CD4-positive, alpha-beta memory T cell (primary cell): ENCODE results near the gene ST3GAL6. TPM values are rescaled to one million over a fixed set of nuclear protein-coding genes. Genes with fewer than 3 reads are reported as not detected.

Source experiments
- CTCF ChIA-PET: fragments of 350-600 bp; sonication (Branson Sonifier 250); formaldehyde crosslinking; loops from one replicate; lab custom pipeline; 2021; ENCODE audit warnings: inconsistent platforms; ENCODE audit not compliant: partially characterized antibody; lab: Charles Lee
- POLR2A ChIA-PET: fragments of 350-600 bp; sonication (Branson Sonifier 250); formaldehyde crosslinking; loops from one replicate; lab custom pipeline; 2021; ENCODE audit not compliant: partially characterized antibody; lab: Charles Lee
- DNase-seq, 5 donors: peaks; one replicate each; pipeline versions ENCODE4 v3.0.0 to v3.0.0-alpha.2; 2020 to 2022; ENCODE audit warnings: mixed read lengths in 1 of 5
- H3K27ac ChIP-seq: one replicate; pipeline ENCODE4 v1.7.0; 2013; ENCODE audit warnings: low read depth, low read length
- H3K27me3 ChIP-seq: 2 replicates; pipeline ENCODE4 v1.7.0; 2013; ENCODE audit warnings: mild to moderate bottlenecking, low read length, moderate library complexity; ENCODE audit not compliant: insufficient read depth
- H3K36me3 ChIP-seq: 2 replicates; pipeline ENCODE4 v1.7.0; 2013; ENCODE audit warnings: mild to moderate bottlenecking, low read length, moderate library complexity; ENCODE audit not compliant: insufficient read depth
- H3K4me1 ChIP-seq: 2 replicates; pipeline ENCODE4 v1.7.0; 2013; ENCODE audit warnings: mild to moderate bottlenecking, low read length, moderate library complexity; ENCODE audit not compliant: insufficient read depth
- H3K4me3 ChIP-seq, 2 donors: one replicate each; pipeline ENCODE4 v1.7.0; 2013; ENCODE audit warnings: low read length in 2 of 2, mild to moderate bottlenecking in 1 of 2
- H3K9me3 ChIP-seq, 2 donors: one replicate each; pipeline ENCODE4 v1.7.0; 2013; ENCODE audit warnings: low read length in 2 of 2, control low read depth in 1 of 2; ENCODE audit not compliant: control insufficient read depth in 1 of 2
- H3K27ac Mint-ChIP-seq, 7 donors: one replicate each; pipeline ENCODE4 v1.8.0; 2020 to 2021; ENCODE audit warnings: mixed read lengths in 7 of 7, mild to moderate bottlenecking in 6 of 7, inconsistent platforms in 3 of 7, moderate library complexity in 3 of 7
- H3K27me3 Mint-ChIP-seq, 2 donors: one replicate each; pipeline ENCODE4 v1.8.0; 2020 to 2021; ENCODE audit warnings: mixed read lengths in 2 of 2
- H3K36me3 Mint-ChIP-seq, 2 donors: one replicate each; pipeline ENCODE4 v1.8.0; 2020 to 2021; ENCODE audit warnings: mixed read lengths in 2 of 2, inconsistent platforms in 1 of 2, mild to moderate bottlenecking in 1 of 2
- H3K4me1 Mint-ChIP-seq, 4 donors: one replicate each; pipeline ENCODE4 v1.8.0; 2020 to 2021; ENCODE audit warnings: mixed read lengths in 4 of 4, mild to moderate bottlenecking in 1 of 4
- H3K4me3 Mint-ChIP-seq, 8 donors: one replicate each; pipeline ENCODE4 v1.8.0; 2020 to 2021; ENCODE audit warnings: mixed read lengths in 8 of 8, mild to moderate bottlenecking in 7 of 8, moderate library complexity in 6 of 8, inconsistent platforms in 3 of 8
- H3K9me3 Mint-ChIP-seq, 8 donors: one replicate each; pipeline ENCODE4 v1.8.0; 2020 to 2021; ENCODE audit warnings: mixed read lengths in 8 of 8, mild to moderate bottlenecking in 5 of 8, inconsistent platforms in 3 of 8, moderate library complexity in 1 of 8
- intact Hi-C: fragments of 100-400 bp; cut with micrococcal nuclease; formaldehyde crosslinking; loops from one replicate; pipeline ENCODE4 v1.15.1; 2023
- polyA plus RNA-seq, 2 donors: library from polyadenylated mRNA; unstranded; fragments of 300-500 nt; fragmentation: Illumina TruSeq; gene quantifications; one replicate each; pipeline ENCODE4 v1.2.3, GENCODE V29; 2021
- total RNA-seq, 2 experiments: library from RNA; stranded (reverse); gene quantifications; one replicate each; pipeline ENCODE4 v1.2.3, GENCODE V29; 2021

Gene ST3GAL6
- total and polyA plus RNA-seq, 4 experiments from 2014 or later = 0.15 to 1.3 (median 0.50) TPM; not detected in 1

DNA sequence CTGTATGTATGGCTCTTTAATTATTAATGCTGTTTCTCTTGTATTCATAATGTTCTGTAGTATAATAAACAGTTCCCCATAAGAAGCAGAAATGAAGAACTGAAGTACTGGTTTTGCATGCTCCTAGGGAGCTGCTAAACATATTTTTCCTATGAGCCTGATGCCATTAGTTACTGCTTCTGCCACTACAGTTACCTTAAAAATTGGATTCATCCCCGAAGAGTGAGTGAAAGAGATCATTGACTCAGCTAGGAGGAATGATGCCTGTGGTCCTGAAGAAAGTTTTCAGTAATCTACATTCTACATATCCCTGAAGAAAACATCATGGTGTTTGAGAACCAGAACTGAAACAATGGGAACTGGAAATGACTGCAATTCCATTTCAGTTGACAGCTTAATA lies 37.1 kb upstream of the ST3GAL6 start:
- intact Hi-C loops = no loop called here
- POLR2A ChIA-PET = no interaction called here
- Histone ChIP-seq H3K27ac (no peak overlapping the region), H3K4me1 (no peaks in the 10 kb centered on the region), H3K36me3 (no peaks in the 10 kb centered on the region), H3K9me3 (no peaks in the 10 kb centered on the region), H3K27me3 (peaks cover 3% of the 10 kb centered on the region), H3K4me3 (no peak overlapping the region)
- no peak for DNase-seq
- CTCF ChIA-PET = interaction anchor here (1.5 kb wide), 1 partner anchor 13 kb away, joined by 3 read pairs; no protein-coding TSS in a partner anchor
- H3K27ac Mint-ChIP-seq = peak overlapping the region in 1 of 7 donors; percentile 2
- H3K4me3 Mint-ChIP-seq = no peak overlapping the region
- peaks cover 0 to 3% (median 0%) of the 10 kb centered on the region in 8 donors for H3K9me3 Mint-ChIP-seq
- H3K36me3 Mint-ChIP-seq = no peaks in the 10 kb centered on the region
- no peaks in the 10 kb centered on the region for H3K4me1 Mint-ChIP-seq
- peaks cover 20 to 36% of the 10 kb centered on the region in 2 donors for H3K27me3 Mint-ChIP-seq

DNA sequence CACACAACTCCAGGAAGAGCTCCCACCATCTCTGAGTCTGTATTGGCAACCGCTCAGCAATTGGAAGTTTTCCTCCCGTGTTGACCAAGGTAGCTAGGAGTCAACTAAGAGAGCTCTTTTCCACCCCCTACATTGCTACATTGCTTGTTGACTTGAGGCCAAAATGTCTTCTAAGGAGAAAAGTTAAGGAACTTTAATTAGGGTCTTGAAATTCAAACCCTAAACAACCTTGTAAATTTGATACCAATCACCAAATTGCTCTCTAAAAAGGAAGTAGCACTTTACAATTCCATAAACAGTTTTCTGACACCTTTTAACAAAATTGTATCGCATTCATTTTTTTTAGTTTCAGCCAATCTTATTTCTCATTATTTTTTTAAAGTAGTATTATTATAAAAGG lies 35.5 kb upstream of the ST3GAL6 start:
- POLR2A ChIA-PET = no interaction called here

DNA sequence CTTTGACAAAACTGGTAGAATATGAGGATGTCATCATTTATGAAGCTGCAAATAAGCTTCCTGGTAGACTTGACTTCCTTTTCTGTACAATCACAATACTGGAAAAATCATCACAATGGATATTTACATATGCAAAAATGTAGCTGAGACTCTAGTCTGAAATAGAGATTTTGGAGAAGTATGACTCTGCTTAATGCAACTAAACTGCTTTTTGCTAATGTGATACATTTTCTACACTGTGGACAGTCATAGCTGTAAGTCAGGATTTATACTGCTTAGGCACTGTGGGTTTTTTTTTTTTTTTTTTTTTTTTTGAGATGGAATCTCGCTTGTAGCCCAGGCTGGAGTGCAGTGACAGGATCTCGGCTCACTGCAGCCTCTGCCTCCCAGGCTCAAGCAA lies 34.5 kb upstream of the ST3GAL6 start:
- peaks cover 0 to 2% (median 0%) of the 10 kb centered on the region in 8 donors for H3K9me3 Mint-ChIP-seq

More for the DNA sequence above, 35.5 kb upstream of the ST3GAL6 start:
- H3K4me3 Mint-ChIP-seq = no peak overlapping the region
- no peak overlapping the region for H3K27ac Mint-ChIP-seq
- peaks cover 0 to 3% (median 0%) of the 10 kb centered on the region in 8 donors for H3K9me3 Mint-ChIP-seq
- H3K36me3 Mint-ChIP-seq = no peaks in the 10 kb centered on the region
- H3K4me1 Mint-ChIP-seq = peaks cover 2 to 5% (median 4%) of the 10 kb centered on the region in 4 donors
- Histone ChIP-seq H3K4me3 (no peak overlapping the region), H3K27ac (no peak overlapping the region), H3K4me1 (peaks cover 7% of the 10 kb centered on the region), H3K9me3 (no peaks in the 10 kb centered on the region), H3K27me3 (peaks cover 8% of the 10 kb centered on the region), H3K36me3 (no peaks in the 10 kb centered on the region)
- H3K27me3 Mint-ChIP-seq = peaks cover 23 to 36% of the 10 kb centered on the region in 2 donors
- no peak for DNase-seq
- CTCF ChIA-PET = no interaction called here
- intact Hi-C loops = no loop called here

DNA sequence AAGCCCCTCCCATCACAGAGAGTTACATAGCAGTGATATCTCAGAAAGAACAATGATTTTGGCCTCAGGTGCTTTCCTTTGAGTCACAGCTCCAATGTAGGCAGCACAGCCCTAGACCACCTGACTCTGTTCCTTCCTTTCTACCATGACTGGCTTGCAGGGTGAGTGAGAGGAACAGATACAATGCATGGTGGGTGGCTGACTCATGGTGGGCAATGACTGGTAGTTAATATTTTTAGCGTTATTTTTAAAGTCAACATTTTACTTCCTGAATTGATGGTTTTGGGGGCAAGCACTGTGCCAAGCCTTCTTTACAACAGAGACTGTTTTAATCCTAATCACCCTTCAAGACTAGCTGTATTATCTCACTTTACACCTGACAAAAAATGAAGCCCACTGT lies 32.8 kb upstream of the ST3GAL6 start:
- ChIA-PET CTCF (no interaction called here), POLR2A (no interaction called here)
- intact Hi-C loops = no loop called here
- peaks cover 18% of the 10 kb centered on the region for H3K27me3 ChIP-seq
- no peaks in the 10 kb centered on the region for H3K36me3 ChIP-seq
- H3K4me3 Mint-ChIP-seq = peak overlapping the region in 1 of 8 donors; percentile 76
- no peaks in the 10 kb centered on the region for H3K36me3 Mint-ChIP-seq
- H3K4me1 ChIP-seq = peaks cover 25% of the 10 kb centered on the region
- no peak overlapping the region for H3K27ac ChIP-seq
- peaks cover 13 to 19% (median 16%) of the 10 kb centered on the region in 4 donors for H3K4me1 Mint-ChIP-seq
- no peaks in the 10 kb centered on the region for H3K9me3 ChIP-seq
- H3K27me3 Mint-ChIP-seq = peaks cover 30 to 48% of the 10 kb centered on the region in 2 donors
- DNase-seq = no peak
- H3K4me3 ChIP-seq = no peak overlapping the region
- H3K9me3 Mint-ChIP-seq = peaks cover 0 to 1% (median 0%) of the 10 kb centered on the region in 8 donors
- H3K27ac Mint-ChIP-seq = peak overlapping the region in 1 of 7 donors; percentile 9

More for the DNA sequence above, 34.5 kb upstream of the ST3GAL6 start:
- peaks cover 26 to 39% of the 10 kb centered on the region in 2 donors for H3K27me3 Mint-ChIP-seq
- ChIA-PET CTCF (no interaction called here), POLR2A (no interaction called here)
- no peak for DNase-seq
- H3K4me3 Mint-ChIP-seq = no peak overlapping the region
- intact Hi-C loops = no loop called here
- no peaks in the 10 kb centered on the region for H3K36me3 Mint-ChIP-seq
- Histone ChIP-seq H3K27me3 (peaks cover 10% of the 10 kb centered on the region), H3K36me3 (no peaks in the 10 kb centered on the region), H3K27ac (no peak overlapping the region), H3K4me1 (peaks cover 17% of the 10 kb centered on the region), H3K9me3 (no peaks in the 10 kb centered on the region), H3K4me3 (no peak overlapping the region)
- no peak overlapping the region for H3K27ac Mint-ChIP-seq
- peaks cover 6 to 12% (median 9%) of the 10 kb centered on the region in 4 donors for H3K4me1 Mint-ChIP-seq

DNA sequence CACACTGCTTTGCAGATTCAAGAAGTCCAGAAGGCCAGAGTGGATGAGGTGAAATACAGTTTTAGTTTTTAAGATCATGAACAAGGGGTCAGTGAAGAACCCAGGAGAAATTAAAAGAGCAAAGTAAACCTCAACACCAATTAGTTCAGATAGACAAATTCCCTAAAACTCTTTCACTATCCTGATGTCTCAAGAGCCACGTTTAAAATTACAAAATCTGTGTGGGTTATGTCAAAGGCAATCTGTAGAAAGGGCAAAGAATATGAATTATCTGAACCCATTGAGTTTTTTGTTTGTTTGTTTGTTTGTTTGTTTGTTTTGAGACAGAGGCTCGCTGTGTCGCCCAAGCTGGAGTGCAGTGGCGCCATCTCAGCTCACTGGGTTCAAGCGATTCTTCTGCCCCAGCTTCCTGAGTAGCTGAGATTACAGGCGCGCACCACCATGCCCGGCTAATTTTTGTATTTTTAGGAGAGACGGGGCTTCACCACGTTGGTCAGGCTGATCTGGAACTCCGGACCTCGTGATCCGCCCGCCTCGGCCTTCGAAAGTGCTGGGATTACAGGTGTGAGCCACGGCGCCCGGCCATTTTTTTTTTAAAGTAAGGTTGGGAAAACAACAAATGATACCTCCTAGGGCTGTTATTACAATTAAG lies 32.1 kb upstream of the ST3GAL6 start:
- Mint-ChIP-seq H3K9me3 (peaks cover 0 to 1% (median 0%) of the 10 kb centered on the region in 8 donors), H3K4me3 (peak overlapping the region in 4 of 8 donors; percentile 17 to 76 (median 64)), H3K27me3 (peaks cover 31 to 47% of the 10 kb centered on the region in 2 donors), H3K27ac (no peak overlapping the region), H3K36me3 (no peaks in the 10 kb centered on the region), H3K4me1 (peaks cover 13 to 19% (median 16%) of the 10 kb centered on the region in 4 donors)
- H3K36me3 ChIP-seq = no peaks in the 10 kb centered on the region
- CTCF ChIA-PET = interaction anchor here (1.3 kb wide), 1 partner anchor 9 kb away, joined by 3 read pairs; no protein-coding TSS in a partner anchor
- intact Hi-C loops = no loop called here
- H3K4me1 ChIP-seq = peaks cover 25% of the 10 kb centered on the region
- H3K4me3 ChIP-seq = no peak overlapping the region
- no peak for DNase-seq
- POLR2A ChIA-PET = no interaction called here
- no peak overlapping the region for H3K27ac ChIP-seq
- H3K9me3 ChIP-seq = no peaks in the 10 kb centered on the region
- peaks cover 20% of the 10 kb centered on the region for H3K27me3 ChIP-seq

DNA sequence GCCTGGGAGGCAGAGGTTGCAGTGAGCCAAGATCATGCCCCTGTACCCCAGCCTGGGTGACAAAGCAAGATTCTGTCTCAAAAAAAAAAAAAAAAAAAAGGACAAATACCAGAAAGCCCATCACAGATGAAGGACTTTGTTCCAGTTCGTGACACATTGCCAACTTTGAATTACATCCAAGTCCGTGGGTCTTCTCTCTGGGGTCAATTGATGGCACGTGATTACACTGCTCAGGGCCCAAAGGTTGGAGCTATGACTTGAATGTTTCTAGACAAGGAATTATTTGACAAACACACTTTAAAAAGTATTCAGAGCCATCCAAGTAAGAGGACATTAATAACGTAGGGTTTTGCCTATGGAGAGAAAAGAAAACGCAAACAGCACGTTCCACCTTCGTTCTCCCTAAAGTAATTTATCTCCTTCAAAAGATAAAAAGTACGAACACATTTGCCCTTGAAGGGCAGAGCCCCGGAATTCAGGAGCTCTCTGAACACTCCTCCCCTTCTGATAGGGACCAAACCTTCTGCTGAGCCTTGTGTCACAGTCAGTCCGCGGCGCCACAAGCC lies 31.3 kb upstream of the ST3GAL6 start:
- H3K4me1 ChIP-seq = peaks cover 25% of the 10 kb centered on the region
- Mint-ChIP-seq H3K4me3 (peak overlapping the region; percentile 55 to 81 (median 69)), H3K4me1 (peaks cover 13 to 19% (median 16%) of the 10 kb centered on the region in 4 donors), H3K27ac (no peak overlapping the region), H3K36me3 (no peaks in the 10 kb centered on the region), H3K9me3 (peaks cover 0 to 1% (median 0%) of the 10 kb centered on the region in 8 donors), H3K27me3 (peaks cover 35 to 44% of the 10 kb centered on the region in 2 donors)
- no peak for DNase-seq
- no peaks in the 10 kb centered on the region for H3K36me3 ChIP-seq
- H3K27ac ChIP-seq = no peak overlapping the region
- peaks cover 20% of the 10 kb centered on the region for H3K27me3 ChIP-seq
- CTCF ChIA-PET = interaction anchor here (1.3 kb wide), 1 partner anchor 9 kb away, joined by 3 read pairs; no protein-coding TSS in a partner anchor
- intact Hi-C loops = no loop called here
- POLR2A ChIA-PET = no interaction called here
- H3K9me3 ChIP-seq = no peaks in the 10 kb centered on the region
- no peak overlapping the region for H3K4me3 ChIP-seq

DNA sequence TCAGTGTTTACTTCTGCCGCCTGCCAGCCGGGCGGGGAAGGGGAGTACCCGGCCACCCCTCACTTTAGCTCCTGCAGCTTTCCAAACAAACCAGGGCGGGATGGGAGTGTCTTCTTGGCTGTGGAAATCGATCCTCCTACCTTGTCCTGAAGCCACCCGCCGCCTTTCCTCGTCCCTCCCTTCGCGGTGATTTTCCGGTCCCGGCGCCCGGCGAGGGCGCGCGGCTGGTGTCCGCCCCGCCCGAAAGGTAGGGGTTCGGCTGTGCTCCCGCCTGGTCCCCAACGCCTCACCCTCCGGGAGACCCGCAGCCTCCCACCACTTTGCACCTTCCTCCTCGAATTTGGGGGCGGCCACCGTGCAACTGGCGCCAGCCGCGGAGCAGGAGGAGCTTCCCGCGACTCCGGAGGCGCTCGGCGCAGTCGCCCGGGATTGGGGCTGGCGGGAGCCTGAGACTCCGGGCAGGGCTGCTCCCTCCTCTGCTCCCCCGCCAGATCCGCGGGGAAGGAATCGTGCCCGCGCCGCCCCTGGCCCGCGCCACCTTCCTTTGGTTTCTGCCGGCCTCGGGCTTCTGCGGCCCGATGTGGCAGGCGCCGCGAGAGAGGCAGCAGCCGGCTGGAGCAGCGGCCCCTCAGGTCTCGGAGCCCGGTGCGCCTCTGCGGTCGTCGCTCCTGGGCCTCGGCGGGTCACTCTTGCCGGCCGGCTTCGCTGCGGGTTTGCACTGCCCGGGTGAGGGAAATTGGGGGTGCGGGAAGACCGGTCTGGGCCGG lies 30.7 kb upstream of the ST3GAL6 start:
- Histone ChIP-seq H3K4me1 (peaks cover 25% of the 10 kb centered on the region), H3K36me3 (no peaks in the 10 kb centered on the region), H3K9me3 (no peaks in the 10 kb centered on the region), H3K27ac (no peak overlapping the region), H3K27me3 (peaks cover 20% of the 10 kb centered on the region), H3K4me3 (no peak overlapping the region)
- CTCF ChIA-PET = interaction anchor here (1.3 kb wide), 1 partner anchor 10 kb away, joined by 3 read pairs; no protein-coding TSS in a partner anchor
- Mint-ChIP-seq H3K9me3 (peaks cover 0 to 1% (median 0%) of the 10 kb centered on the region in 8 donors), H3K4me1 (peaks cover 13 to 19% (median 16%) of the 10 kb centered on the region in 4 donors), H3K4me3 (peak overlapping the region; percentile 66 to 82 (median 72)), H3K36me3 (no peaks in the 10 kb centered on the region), H3K27me3 (peaks cover 37 to 41% of the 10 kb centered on the region in 2 donors), H3K27ac (no peak overlapping the region)
- no peak for DNase-seq
- POLR2A ChIA-PET = no interaction called here
- intact Hi-C loops = no loop called here
